ENCODE data around the gene KREMEN1.

GRCh38 chr22:29050457-29050856, 22.4 kb upstream of the KREMEN1 start:
- TF ChIP-seq POLR2AphosphoS5 (IDR thresholded peaks at IDR 0.05; ENCODE audit: low read depth, low read length), result no peak
- TF ChIP-seq CTCF (IDR thresholded peaks at IDR 0.05), result no peak
